ENCODE measurements around the gene FURIN.
A peak's percentile ranks its signal among the peaks of the same experiment; 100 is the strongest.
"Not testable (repeated sequence)": the region's sequence is repeated elsewhere in the genome, so short reads cannot be mapped to it uniquely, and the experiment has no call there.

The FURIN gene

DNA sequence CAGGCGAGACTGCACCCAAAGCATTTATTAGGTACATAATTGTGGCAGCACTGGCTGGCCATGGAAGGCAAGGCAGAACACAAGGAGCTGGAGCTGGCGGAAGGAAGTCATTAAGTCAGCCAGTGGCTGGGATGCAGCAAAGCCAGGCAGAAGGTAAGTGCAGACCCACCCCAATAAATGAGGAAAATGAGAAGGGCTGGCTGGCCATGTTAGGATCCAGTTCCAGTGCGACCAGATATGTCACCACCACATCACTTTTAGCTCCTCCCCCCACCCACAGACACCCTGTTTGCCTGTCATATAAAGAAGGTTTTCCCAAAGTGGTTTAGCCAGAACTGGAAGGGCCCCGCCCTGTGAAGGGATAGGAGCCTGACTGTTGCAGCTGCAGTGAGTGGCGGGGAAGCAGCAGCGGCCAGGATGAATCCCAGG lies at the start of gene FURIN:
Gene FURIN (plus strand): TSS at position 328 of the 429 bp plus-strand sequence. CDS start 7,153 bp downstream, outside the sequence.
- DNase-seq: peak; percentile 81

DNA sequence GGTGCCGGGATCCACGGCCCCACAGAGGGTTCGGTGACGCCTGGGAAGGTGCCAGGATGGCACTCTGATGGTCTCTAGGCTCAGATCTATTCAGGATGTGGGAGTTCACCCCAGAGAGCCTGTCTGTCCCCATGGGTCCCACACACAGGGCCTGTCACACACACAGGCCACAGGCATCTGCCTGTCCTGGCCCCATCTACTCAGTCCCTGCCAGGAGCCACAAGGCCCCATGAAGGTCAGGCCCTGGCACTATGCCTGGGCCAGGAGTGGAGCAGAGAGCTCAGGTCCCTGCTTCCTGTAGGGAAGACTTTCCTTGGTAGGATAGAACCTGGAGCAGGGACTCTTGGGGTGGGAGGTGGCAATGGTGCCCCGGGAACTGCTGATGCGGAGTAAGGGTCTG lies 49.0 kb upstream of the FURIN start:
- DNase-seq: no peak

DNA sequence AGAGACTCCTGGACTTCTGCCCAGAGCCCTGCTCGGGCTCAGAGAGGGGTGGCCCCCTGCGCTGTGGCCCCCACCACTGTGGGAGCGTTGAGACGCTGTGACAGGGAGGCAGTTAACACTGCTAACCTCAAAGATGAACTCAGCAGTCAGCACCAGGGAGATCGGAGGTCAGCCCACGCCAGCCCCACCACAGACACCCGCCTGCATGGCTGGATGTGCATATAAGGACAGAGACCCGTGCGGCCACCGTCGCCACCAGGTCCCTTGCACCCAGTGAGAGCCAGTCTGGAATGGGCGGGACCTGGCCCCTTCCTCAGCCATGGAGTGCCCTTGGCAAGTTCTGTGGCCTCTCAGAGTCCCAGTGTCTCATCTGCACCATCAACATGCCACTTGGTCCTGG lies 48.5 kb upstream of the FURIN start:
- DNase-seq: no peak

DNA sequence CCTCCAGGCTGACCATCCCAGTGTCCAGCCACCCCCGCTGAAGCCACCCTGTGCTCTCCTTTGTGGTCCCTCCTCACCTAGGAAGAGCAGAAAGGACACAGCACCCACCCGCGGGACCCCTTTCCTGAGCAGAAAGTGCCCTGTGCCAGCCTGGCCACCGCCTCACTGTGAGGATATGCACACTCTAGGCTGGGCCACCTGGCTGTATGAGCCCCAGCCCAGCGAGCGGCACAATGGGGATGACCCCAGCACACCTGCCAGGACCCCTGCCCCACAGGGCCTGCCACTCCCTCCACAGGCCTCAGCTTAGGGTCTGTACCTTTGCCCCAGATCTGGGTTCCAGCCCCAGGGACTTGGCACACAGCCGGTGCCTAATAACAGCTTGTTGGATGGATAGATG lies 47.9 kb upstream of the FURIN start:
- no peak for DNase-seq

DNA sequence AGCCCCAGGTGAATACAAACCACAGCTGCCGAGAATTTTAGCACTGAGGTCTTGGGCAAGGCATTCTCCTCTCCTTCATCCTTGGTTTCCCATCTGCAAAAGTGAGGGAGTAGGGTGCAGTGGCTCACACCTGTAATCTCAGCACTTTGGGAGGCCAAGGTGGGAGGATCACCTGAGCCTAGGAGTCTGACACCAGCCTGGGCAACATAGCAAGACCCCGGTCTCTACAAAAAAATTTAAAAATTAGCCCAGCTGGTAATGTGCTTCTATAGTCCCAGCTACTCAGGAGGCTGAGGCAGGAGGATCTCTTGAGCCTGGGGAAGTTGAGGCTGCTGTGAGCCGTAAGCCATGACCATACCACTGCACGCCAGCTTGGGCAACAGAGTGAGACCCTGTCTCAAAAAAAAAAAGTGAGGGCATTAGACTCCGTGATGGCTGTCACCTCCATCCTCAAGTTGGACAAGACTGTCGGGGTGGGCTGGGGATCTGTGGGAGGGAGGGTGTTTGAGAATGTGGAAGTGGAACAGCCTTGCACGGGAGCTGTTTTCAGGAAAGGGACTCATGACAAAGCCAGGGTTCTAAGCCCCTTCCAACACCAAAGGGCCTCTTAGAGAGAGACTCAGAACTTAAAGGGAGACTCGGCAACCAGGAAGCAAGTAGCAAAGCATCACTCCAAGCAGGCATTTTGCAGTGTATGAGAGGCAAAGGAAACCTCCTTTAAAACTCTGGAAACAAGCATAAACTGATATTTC lies 46.0 kb upstream of the FURIN start:
- DNase-seq: no peak

DNA sequence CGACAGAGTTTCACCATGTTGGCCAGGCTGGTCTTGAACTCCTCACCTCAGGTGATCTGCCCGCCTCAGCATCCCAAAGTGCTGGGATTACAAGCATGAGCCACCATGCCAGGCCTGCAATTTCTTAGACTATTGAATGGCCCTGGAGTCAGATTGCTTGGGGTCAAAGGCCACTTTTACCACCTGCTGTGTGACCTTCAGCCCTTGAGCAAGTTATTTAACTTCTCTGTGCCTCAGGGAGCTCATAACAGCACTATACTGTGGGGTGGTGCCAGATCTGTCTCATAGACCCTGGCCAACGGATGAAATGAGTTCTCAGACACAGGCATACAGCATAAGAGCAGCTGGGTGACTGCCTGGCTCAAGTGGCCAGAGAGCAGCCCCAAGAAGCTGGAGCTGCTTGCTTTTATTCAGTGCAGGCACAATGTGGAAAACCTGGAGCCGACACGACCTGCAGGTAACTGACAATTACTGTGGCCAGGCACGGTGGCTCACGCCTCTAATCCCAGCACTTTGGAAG lies 44.9 kb upstream of the FURIN start:
- no peak for DNase-seq

DNA sequence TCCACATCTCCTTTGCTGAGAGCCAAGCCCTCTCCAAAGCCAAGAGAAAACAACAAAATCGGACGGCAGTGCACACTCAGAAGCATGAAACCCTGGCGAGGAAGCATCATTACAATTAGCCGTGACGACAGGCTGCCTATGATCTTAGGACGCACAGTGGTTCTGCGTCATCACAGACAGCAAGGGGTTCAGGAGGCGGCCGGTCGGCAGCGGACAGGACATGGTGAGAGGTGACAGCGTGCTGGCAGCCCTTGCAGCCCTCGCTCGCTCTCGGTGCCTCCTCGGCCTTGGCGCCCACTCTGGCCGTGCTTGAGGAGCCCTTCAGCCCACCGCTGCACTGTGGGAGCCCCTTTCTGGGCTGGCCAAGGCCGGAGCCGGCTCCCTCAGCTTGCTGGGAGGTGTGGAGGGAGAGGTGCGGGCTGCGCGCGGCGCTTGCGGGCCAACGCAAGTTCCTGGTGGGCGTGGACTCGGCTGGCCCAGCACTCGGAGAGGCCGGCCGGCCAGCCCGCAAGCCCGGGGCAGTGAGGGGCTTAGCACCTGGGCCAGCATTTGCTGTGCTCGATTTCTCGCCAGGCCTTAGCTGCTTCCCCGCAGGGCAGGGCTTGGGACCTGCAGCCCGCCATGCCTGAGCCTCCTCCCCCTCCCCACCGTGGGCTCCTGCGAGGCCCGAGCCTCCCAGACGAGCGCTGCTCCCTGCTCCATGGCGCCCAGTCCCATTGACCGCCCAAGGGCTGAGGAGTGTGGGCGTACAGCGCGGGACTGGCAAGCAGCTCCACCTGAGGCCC lies 43.1 kb upstream of the FURIN start:
- DNase-seq: not testable (repeated sequence)

DNA sequence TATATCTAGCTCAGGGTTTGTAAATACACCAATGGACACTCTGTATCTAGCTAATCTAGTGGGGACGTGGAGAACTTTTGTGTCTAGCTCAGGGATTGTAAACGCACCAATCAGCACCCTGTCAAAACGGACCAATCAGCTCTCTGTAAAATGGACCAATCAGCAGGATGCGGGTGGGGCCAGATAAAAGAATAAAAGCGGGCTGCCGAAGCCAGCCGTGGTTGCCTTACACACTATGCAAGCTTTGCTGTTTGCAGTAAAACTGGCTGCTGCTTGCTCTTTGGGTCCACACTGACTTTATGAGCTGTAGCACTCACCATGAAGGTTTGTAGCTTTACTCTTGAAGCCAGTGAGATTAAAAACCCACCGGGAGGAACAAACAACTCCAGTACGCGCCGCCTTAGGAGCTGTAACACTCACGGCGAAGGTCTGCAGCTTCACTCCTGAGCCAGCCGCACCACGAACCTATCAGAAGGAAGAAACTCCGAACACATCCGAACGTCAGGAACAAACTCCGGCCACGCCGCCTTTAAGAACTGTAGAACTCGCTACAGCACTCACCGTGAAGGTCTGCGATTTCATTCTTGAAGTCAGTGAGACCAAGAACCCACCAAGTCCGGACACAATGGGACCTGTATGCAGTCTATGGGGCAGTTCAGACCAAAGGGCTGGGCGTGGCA lies 42.0 kb upstream of the FURIN start:
- not testable (repeated sequence) for DNase-seq

DNA sequence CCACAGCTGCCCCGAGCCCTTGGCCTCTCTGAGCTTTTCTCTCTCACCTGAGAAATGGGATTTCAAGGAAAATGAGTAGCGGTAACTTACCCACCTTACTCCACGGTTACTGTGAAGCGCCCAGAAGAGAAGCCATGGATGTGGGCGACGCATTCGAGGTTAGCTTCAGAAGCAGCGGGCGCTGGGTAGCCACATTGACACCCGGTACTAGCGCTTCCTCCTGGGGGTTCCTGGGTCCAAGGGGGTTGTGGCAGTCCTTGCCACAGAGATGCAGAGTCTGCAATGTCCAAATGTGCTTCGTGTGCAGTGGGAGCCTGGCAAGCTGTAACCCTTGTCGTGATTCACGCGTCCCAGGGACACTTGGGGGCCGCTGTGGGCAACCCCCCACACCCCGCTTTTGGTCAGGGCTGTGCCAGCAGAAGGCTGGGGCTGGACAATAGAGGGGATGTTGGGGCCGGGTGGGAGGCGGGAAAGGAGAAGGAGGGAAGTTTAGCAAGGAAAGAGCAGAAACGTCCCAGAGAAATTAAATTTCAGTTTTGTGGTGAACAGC lies 41.4 kb upstream of the FURIN start:
- no peak for DNase-seq

DNA sequence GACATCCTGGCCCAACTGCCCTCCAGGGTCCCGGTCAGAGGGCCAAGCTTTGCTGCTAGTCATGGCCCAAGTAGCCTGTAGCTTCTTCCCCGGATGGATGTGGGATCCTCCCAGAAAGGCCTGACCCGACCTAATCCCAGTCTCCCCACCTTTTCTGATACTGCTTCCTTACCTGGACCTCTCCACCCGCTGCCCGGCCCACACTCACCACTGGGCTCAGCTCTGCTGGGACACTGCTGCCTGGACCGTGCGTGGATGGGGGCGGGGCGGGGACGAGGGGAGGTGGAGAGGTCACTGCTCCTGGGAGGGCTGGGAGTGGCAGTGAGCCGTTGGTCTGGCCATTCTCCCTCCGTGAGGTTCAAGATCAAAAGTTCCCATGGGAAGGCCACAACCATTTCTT lies 40.3 kb upstream of the FURIN start:
- no peak for DNase-seq

DNA sequence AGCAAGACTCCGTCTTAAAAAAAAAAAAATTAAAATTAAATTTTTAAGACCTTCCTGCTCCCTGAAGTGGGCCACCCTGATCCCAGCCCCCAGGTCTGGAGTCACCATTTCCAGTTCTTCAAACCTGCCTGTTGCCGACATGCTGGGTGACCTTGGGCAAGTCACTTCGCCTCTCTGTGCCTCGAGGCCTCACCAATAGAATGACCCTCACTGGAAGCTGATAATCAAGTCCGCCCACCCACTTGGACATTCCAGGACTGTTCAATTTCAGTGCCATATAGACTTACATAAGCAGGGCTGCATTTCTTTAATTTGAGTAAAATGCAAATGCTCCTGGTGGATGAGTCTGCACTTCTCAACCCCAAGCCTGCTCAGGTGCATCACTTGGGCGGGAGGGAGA lies 39.3 kb upstream of the FURIN start:
- no peak for DNase-seq

DNA sequence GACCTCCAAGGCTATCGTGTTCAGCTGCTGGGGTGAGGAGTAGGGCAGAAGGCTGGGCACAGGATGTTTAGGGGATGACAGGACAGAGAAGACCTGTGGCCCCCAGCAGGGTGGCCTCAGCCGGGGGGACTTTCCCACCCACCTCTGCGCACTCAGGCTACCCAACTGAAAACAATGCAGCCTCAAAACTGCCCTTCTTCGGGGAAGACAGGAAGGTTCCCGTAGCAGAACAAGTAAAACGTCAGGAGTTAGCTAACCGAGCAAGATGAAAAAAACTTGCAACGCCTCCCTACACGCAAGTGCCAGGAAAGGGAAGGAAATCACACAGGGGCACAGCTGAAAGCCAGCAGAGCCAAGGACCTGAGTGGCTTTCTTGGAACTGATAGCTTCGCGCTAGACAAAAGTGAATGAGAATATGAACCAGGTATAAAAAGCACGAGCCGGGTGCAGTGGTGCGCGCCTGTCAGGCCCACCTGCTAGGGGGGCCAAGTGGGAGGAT lies 38.4 kb upstream of the FURIN start:
- no peak for DNase-seq

DNA sequence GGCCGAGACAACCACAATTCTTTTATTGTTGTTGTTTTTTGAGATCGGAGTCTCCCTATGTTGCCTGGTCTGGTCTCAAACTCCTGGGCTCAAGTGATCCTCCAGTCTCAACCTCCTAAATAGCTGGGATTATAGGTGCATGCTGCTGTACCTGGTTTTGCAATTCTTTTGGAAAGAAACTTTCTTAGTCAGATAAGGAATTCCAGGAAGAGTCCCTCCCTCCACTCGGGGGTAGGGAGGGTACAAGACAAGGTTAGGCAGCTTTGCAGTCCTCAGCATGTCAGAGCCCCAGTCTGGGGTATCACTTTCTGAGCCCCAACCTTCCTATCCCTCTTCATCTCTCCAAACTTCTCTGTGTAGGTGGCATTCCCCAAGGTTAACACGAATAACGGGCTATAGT lies 33.8 kb upstream of the FURIN start:
- no peak for DNase-seq

DNA sequence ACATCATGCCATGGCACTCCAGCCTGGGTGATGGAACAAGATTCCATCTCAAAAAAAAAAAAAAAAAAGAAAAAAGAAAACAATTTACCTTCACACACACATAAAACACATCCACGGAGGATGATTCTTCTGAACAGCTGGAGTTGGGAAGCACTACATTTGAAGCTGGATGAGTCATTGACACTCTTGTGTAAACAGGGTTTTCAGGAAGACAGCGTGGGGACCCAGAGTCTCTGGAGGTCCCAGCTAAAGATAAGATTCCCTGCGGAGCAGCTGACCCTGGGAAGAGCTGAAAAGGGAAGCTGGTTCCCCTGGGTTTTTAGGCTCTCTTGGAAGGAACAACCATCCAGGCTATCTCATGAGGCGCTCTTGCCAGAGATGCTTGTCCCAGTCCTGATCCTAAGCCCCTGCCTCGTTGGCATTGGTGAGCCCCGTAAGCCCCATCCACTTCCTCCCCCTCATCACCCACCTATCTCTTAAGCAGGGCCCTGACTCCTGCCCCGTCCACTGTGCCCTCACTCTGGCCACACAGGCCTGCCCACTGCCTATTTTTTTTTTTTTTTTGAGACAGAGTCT lies 32.0 kb upstream of the FURIN start:
- no peak for DNase-seq

DNA sequence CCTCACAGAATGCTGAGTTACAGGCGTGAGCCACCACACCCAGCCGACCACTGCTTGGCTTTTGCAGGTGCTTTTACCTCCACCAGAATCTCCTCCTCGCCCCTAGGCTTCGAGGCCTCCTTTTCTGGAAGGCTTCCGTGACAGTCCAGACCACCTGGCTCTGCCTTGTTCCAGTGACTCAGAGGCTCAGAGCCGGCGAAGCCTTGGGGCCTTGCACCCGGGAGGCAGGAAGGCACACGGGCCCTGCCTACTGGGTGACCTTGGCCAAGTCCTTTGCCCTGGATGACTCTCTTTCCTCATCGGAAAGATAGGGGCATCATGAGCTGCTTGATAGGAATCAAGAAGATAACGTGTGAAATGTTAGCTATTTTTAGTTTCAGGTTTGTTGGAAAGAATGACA lies 31.3 kb upstream of the FURIN start:
- no peak for DNase-seq

DNA sequence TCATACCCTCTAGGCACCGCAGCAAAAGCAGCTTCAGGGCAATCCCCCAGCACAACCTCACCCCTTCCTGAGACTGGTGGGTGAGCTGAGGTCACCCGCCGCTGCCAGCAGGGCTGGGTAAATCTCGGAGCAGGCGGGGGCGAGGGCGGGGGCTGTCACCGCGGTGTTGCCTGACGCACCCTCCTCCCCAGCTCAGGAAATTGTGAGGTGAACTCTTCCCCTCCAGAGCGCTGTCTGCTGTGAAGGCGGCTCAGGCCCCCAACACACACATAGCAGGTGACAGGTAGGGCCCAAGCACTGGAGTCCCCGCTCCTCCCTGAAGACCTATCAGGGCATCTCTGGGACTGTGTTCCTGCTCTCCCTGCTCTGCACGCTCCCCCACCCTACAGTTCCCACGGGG lies 30.2 kb upstream of the FURIN start:
- no peak for DNase-seq

DNA sequence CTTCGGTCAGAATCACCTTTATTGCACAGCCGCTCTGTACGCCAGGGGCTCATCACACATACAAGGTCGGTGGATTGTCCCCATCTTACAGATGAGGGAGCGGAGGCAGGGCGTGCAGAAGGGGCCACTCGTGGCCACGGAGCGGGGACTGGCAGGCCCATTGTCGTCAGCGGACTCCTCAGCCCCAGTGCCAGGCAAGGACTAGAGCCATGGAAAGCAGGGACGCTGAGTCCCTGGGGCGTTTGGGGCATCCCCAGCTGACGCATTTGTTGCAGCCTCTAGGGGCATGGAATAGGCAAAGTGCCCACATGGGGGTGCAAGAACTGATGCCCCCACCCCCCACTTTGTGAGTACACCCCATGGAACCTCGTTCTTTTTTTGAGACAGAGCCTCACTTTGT lies 29.8 kb upstream of the FURIN start:
- no peak for DNase-seq

DNA sequence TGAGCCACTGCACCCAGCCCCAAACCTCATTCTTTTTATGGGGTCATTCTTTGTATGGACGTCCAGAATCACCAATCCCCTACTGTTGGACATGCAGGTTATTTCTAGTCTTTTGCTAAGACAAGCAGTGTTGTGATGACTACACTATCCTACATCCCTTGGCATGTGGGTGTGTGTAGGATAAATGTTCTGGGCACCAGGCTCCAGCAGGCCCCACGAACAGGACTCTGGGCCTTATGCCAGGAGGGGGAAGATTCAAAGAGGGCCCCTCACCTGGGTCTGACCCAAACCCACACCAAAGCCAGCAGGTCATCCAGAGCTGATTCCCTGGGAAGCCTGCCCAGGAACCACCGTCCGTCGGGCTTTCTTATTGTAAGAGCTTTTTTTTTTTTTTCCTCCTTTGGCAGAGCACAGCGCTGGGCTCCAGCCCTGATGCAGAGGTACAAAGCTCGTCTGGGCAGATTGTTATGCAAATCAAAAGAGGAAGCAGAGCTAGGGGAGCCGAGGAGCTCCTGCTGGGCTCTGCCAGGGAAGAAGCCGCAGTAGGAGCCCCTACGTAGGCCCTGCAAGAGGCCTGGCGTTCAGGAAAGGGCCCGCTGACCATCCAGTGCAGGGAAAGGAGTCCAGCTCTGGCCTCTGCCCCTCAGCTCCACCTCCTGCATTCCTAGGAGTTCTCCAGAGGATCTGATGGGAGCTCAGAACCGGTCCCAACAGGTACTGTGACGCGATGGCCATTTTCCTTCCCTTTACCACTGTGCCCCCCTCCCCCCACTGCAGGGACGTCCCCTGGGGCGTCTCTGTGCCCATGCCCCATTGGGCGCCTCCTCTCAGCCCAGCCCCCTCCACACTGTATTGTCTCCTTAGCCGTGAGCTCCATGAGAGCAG lies 29.0 kb upstream of the FURIN start:
- DNase-seq: peak; percentile 98

DNA sequence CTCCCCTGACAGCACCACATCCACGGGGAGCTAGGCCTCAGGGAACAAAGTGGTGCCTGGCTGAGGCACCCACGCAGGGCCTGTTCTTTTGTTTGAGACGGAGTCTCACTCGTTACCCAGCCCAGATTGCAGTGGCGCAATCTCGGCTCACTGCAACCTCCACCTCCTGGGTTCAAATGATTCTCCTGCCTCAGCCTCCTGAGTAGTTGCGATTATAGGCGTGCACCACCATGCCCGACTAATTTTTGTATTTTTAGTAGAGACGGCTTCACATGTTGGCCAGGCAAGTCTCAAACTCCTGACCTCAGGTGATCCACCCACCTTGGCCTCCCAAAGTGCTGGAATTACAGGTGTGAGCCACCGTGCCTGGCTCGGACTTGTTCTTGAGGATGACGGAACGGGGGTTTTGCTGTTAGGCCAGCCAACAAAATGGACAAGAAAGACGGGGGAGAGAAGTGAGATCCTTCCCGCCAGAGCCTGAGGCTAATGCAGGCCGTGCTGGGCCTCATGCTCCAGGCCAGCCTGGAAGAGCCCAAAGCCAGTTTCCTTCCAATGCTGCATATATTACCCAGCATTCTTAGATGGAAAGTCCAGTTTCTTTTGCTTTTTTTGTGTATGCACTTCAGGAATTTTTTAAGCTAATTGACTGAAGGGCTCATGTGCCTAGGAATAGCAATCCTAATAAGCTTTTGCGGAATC lies 28.1 kb upstream of the FURIN start:
- no peak for DNase-seq

DNA sequence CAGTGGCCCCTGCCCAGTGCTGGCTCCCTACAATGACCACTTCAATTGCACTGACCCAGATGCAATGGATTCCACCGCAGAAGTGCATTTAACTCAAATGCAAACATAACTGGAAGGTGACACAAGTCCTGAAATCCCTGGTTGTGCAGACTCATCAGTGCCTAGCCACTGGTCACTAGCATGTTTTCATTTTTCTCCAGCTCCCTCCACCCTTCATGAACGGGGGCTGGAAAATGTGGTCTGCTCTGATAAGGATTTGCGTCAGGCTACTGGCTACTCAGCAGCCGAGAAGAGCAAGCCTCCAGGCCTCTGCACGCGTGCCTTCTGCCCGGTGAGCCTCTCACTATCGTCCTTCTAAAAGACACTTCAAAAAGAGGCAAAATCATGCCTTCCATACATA lies 27.4 kb upstream of the FURIN start:
- no peak for DNase-seq

DNA sequence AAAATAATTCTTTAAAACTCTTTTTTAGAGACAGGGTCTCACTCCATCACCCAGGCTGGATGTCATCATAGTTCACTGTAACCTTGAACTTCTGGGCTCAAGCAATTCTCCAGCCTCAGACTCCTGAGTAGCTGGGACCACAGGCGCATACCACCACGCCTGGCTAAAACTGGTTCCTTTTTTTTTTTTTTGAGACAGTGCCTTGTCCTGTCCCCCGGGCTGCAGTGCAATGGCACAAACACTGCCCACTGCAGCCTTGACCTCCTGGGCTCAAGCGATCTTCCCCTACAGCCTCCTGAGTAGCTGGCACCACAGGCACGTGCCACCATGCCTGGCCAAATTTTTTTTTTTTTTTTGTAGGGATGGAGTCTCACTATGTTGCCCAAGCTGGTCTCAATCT lies 23.7 kb upstream of the FURIN start:
- no peak for DNase-seq
